PFSK-1 (cell line): ENCODE data around the gene TBC1D22B.

ENCODE experiments used
- FOXP2 ChIP-seq: optimal IDR thresholded peaks from 2 replicates; pipeline ENCODE3; 2011; ENCODE audit warnings: borderline replicate concordance, control low read depth, inconsistent platforms; ENCODE audit not compliant: insufficient read depth; ENCODE audit errors: extremely low read length, extremely low read depth
- POLR2AphosphoS5 ChIP-seq: IDR thresholded peaks from 2 replicates; pipeline ENCODE4 v1.6.1; 2012; ENCODE audit warnings: low read depth, mild to moderate bottlenecking, control low read depth, low read length, moderate library complexity
- REST ChIP-seq, 2 experiments: IDR thresholded peaks; 2 replicates each; pipeline versions ENCODE4 v1.6.1 to v1.8.0; 2011 to 2012; ENCODE audit warnings: low read depth in 2 of 2, low read length in 2 of 2, control low read depth in 1 of 2, inconsistent platforms in 1 of 2, mild to moderate bottlenecking in 1 of 2, moderate library complexity in 1 of 2; ENCODE audit not compliant: insufficient read depth in 1 of 2
- SIN3A ChIP-seq: IDR thresholded peaks from 2 replicates; pipeline ENCODE4 v1.6.1; 2012; ENCODE audit warnings: mild to moderate bottlenecking, low read length, moderate library complexity, borderline replicate concordance; ENCODE audit not compliant: insufficient read depth
- TAF1 ChIP-seq: IDR thresholded peaks from 2 replicates; pipeline ENCODE4 v1.6.1; 2012; ENCODE audit warnings: low read length, control low read depth, borderline replicate concordance; ENCODE audit not compliant: insufficient read depth

TBC1D22B gene

GRCh38 chr6:37285861-37286311 lies 28.3 kb downstream of the TBC1D22B start:
- TF ChIP-seq POLR2AphosphoS5 (no peak), REST (IDR thresholded peaks at IDR 0.05; ENCODE audit: insufficient read depth in 1 of 2, low read depth in 2 of 2, low read length in 2 of 2) (no peak), TAF1 (no peak), FOXP2 (no peak), SIN3A (no peak)

- TF ChIP-seq FOXP2 (no peak), TAF1 (no peak), REST (IDR thresholded peaks at IDR 0.05; ENCODE audit: insufficient read depth in 1 of 2, low read depth in 2 of 2, low read length in 2 of 2) (no peak), POLR2AphosphoS5 (no peak), SIN3A (no peak)
Measured at GRCh38 chr6:37287519-37288157, 30.1 kb downstream of the TBC1D22B start.

- TF ChIP-seq REST (IDR thresholded peaks at IDR 0.05; ENCODE audit: insufficient read depth in 1 of 2, low read depth in 2 of 2, low read length in 2 of 2) (no peak), TAF1 (no peak), SIN3A (no peak), FOXP2 (no peak), POLR2AphosphoS5 (no peak)
Measured at GRCh38 chr6:37288247-37288646, 30.7 kb downstream of the TBC1D22B start.

GRCh38 chr6:37289931-37290330 lies 32.4 kb downstream of the TBC1D22B start:
- TF ChIP-seq REST (IDR thresholded peaks at IDR 0.05; ENCODE audit: insufficient read depth in 1 of 2, low read depth in 2 of 2, low read length in 2 of 2): no peak
- no peak for TF ChIP-seq SIN3A

GRCh38 chr6:37293426-37293825 lies 35.9 kb downstream of the TBC1D22B start:
- TF ChIP-seq FOXP2 (no peak), POLR2AphosphoS5 (no peak), SIN3A (no peak), TAF1 (no peak), REST (IDR thresholded peaks at IDR 0.05; ENCODE audit: insufficient read depth in 1 of 2, low read depth in 2 of 2, low read length in 2 of 2) (no peak)
